Measurements from ENCODE around the gene PLBD2. TPM values are rescaled to one million over a fixed set of nuclear protein-coding genes. Genes with fewer than 3 reads are reported as not detected.

PLBD2 gene
- total RNA-seq, 1 donor = 13.7 TPM

DNA sequence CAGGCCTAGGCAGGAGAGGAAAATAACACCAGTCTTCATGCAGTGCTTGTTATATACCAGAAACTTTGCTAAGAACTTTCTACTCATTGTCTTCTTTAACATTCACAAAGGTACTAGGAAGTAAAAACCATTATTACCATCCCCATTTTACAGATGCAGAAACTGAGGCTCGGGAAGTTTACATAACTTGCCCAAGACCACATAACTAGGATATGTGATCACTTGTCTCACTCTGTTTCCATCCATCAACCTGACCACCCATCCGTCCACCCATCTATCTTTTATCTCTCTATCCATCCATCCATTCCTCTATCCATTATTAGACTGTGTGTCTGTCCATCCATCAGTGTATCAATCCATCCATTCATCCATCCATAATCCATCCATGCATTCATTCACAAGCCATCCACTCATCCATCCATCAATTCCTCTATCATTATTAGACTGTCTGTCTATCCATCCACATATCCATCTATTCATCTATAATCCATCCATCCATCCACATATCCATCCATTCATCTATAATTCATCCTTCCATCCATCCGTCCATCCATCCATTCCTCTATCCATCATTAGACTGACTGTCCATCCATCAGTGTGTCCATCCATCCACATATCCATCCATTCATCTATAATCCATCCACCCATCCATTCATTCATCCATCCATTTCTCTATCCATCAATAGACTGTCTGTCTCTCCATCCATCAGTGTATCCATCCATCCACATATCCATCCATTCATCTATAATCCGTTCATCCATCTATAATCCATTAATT is 80.3 kb downstream of the PLBD2 start:
- no peak for DNase-seq (ENCODE audit: low read depth in 2 of 3, low spot score in 2 of 3)

DNA sequence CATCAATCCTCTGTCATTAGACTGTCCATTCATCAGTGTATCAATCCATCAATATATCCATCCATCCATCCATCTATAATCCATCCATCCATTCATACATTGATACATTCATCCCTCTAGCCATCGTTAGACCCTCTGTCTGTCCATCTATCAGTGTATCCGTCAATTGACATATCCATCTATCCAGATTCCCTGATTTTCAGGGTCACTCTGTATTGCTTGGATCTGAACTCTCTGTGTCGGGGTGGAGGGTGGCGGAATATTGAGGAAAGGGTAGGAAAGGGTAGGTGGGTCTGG is 80.9 kb downstream of the PLBD2 start:
- no peak for DNase-seq (ENCODE audit: low read depth in 2 of 3, low spot score in 2 of 3)

DNA sequence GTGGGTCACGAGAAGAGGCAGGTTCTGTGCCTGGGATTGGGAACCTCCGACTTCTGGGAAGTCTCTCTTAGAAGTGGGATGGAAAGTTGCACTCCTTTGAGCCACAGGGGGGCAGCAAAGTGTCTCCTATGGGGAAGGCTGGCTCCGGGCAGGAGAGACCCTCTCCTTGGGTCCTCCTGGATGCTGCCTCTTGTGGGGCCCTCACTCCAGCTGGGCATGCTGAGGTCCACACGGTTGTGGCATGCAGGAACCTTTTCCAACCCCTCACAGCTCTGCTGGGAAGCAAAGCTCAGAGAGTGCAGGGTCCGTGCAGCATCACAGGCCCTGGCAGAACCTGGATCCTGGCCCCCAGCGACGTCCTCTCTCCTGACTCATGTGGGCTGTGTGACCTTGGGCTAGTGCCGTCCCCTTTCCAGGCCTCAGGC is 81.2 kb downstream of the PLBD2 start:
- DNase-seq (ENCODE audit: low read depth in 2 of 3, low spot score in 2 of 3) = peak in 1 of 3 donors; percentile 39

DNA sequence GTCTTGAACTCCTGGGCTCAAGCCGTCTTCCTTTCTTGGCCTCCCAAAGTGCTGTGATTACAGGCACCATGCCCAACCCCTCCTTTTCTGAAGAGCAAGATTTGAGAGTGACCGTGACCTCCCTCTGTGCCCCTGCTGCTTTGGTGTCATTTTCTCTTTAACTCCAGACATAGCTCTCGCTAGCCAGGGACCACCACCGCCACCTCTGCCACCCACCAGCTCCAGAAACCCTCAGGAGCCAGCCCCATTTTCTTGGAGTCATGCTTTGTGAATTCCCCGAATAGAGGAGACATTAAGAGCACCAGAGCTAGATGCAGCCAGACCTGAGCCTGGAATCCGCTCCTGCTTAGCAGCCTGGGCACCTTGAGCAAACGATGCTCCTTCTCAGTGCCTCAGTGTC is 81.9 kb downstream of the PLBD2 start:
- DNase-seq (ENCODE audit: low read depth in 2 of 3, low spot score in 2 of 3) = no peak

Other genes with a start within 250 kb of the PLBD2 start
- 0.27 TPM for gene RASAL1, start 222.8 kb upstream of the PLBD2 start, total RNA-seq
- not detected for gene CFAP73, start 208.9 kb upstream of the PLBD2 start, total RNA-seq
- gene DDX54, start 173.1 kb upstream of the PLBD2 start, total RNA-seq = 57.4 TPM
- gene RITA1, start 172.9 kb upstream of the PLBD2 start, total RNA-seq = 28.3 TPM
- gene TPCN1, start 137.1 kb upstream of the PLBD2 start, total RNA-seq = 16.4 TPM
- gene SLC8B1, start 23.5 kb upstream of the PLBD2 start, total RNA-seq = 37.4 TPM
- not detected for gene SDS, start 45.3 kb downstream of the PLBD2 start, total RNA-seq
- 16.2 TPM for gene SDSL, start 63.8 kb downstream of the PLBD2 start, total RNA-seq
- not detected for gene LHX5, start 113.3 kb downstream of the PLBD2 start, total RNA-seq

Data from hematopoietic multipotent progenitor cell (in vitro differentiated cells).